Measurements from ENCODE around the gene NRIP1. TPM values are rescaled to one million over a fixed set of nuclear protein-coding genes. Genes with fewer than 3 reads are reported as not detected.

NRIP1 gene
- polyA plus RNA-seq, 3 donors = 59.9 to 71.6 (median 67.4) TPM

DNA sequence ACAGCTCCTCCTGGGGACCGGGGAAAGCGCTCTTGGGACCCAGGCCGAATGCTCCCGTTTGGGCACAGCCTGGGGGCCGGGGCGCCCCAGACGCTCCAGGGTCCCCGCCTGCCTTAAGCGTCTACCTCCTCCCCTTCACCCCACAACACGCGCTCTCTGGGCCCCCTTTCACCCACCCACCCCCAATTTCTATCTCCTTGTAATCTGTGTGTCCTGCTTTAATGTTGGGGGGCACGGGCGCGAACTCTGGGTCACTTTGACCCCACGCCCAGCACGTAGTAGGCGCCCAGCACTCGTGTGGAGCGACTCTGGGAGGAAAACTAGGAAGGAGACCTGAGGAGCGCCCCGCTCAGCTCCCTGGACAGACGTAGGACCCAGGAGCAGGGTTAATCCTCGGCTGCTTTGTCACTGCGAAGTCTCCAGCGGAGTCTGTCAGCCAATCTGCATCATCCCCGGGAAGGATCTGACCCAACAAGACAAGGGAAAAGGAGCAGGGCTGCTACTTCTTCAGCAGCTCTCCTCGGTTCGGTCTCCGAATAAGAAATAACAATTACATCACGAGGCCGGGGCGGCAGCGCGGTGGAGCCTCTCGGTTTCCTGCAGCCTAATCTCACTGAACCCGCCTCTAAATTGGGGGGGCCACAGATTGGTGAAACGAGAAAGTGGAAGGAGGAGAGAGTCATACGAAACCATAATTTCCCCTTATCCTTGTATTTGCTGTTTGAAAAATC lies 757 bp upstream of the NRIP1 start:
- DNase-seq (ENCODE audit: low read depth in 3 of 3, low spot score in 2 of 3) = peak in 1 of 3 donors; percentile 70

DNA sequence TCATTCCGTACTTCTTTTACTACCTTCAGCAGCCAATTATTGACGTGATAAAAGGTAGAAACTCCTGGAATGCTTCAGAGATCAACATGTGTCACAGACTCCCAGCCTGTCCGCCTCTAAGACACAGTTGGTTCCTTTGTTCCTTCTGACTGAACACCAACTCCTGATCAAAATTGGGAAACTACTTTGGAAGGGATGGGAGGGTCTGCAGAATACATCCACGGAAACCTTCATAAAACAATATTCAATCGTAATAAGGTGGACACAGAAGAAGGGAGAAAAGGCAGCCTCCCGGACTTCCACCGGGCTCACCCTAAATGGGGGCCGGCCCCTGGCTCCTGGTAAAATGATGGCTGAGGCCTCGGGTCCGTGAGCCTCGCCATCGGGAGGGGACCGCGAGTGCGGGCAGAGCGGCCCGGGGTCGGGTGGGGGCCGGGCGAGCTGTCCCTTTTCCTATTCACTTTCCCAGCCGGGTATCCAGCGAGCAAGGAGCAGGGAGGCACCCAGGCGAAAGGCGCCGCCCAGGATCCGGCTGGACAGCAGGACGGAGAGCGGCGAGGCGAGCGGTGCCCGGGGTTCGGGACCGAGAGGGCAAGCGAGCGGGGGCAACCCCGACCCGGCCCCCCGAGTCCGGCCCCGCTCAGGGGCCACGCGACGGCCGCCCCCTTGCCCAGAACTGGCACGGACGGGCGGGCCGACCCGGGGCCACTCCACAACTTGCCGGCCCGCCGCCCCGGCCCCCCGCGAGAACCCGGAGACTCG lies 805 bp downstream of the NRIP1 start:
- DNase-seq (ENCODE audit: low read depth in 3 of 3, low spot score in 2 of 3) = peak in 1 of 3 donors; percentile 50

DNA sequence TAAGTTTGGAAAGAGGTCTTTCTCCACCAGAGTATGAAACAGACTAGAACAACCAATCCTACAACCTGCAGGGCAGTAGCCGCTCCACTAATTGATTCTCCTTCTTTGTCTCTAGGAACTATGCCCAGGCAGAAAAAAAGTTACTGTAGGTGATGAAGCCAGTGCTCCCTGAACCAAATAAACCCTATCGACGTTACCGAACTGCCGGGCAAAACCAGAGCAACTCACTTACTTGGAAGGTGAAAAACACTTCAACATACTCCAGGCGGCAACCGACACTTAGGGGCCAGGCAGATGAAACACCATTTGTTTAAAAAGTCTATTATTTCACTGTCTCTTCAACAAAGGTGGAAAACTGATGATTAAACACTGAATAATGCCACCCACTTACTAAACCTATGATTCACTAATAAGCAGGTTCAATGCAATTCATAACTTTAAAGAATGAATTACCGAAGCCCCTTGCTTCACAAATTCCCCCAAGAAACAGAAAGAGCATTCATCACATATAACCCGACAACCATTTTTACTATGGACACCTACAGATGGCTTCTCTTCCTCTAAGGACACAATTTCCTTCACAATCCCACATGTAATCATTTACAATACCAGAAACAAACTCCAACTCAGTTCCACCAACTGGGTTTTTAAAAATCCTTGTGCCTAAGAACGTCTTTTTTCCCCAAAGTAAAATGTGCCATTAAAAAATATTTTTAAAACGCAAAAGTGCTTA lies 1.6 kb downstream of the NRIP1 start:
- DNase-seq (ENCODE audit: low read depth in 3 of 3, low spot score in 2 of 3) = no peak

- DNase-seq (ENCODE audit: low read depth in 3 of 3, low spot score in 2 of 3) = no peak
Measured at GRCh38 chr21:15062606-15062965, 2.2 kb downstream of the NRIP1 start.

DNA sequence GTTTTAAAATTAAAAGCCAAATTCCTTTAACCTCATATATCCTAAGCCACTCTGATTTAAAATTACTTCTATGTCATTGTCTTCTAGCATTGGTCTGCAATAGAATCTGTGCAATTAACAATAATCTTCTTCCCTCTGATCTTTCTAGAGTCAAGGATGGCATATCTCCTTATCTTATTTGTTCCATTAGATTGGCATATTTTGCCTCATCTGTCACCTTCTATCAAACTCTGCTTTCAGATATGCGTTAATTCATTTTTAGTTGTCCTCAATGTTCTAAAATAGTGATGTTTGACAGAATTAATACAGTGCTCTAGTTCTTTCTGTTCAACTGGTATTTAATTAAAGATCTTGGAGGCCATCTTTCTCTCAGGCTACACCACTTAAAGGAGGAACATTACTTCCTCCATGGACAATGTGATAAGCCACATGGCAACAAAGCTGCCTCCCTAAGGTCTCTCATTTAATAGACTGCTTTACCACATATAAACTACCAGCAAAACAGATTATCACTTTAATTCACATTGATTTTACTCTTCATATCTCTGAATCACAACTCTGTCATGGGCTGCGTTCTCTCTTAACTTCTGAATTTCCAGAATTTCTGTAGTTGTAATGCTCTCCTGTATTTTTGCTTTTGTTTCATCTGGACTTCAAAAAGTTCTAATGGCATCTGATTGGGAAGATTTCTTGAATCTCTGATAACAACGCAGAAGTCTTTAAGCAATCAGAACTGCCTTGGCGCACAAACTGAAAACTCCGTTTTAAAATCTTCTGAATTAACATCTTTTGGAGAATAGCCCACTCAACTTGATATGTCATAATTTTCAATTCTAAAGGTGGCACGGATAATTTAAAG lies 2.8 kb downstream of the NRIP1 start:
- no peak for DNase-seq (ENCODE audit: low read depth in 3 of 3, low spot score in 2 of 3)

GRCh38 chr21:15061279-15061678 lies 3.5 kb downstream of the NRIP1 start:
- no peak for DNase-seq (ENCODE audit: low read depth in 3 of 3, low spot score in 2 of 3)

GRCh38 chr21:15060543-15061175 lies 4.1 kb downstream of the NRIP1 start:
- no peak for DNase-seq (ENCODE audit: low read depth in 3 of 3, low spot score in 2 of 3)

GRCh38 chr21:15059397-15059796 lies 5.4 kb downstream of the NRIP1 start:
- no peak for DNase-seq (ENCODE audit: low read depth in 3 of 3, low spot score in 2 of 3)

DNA sequence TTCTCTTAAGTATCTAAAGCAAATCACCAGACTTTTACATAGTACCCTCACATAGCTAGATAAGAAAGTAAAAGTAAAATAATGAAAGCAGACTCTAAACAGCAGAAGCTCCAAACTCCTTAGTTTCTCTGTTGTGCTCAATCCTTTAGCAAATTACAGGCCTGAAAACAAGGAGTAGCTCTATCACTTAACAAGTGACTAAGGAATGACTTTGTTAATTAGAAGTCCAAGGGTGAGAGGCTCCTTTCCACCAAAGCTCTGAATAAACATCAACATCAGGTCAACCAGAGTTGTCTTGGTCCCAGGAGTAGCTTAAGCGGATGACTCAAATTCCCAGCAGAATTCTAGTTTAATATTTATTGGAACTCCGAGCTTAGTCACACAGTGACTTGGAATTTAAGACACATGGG lies 5.9 kb downstream of the NRIP1 start:
- DNase-seq (ENCODE audit: low read depth in 3 of 3, low spot score in 2 of 3) = no peak

- no peak for DNase-seq (ENCODE audit: low read depth in 3 of 3, low spot score in 2 of 3)
Measured at GRCh38 chr21:15057285-15057684, 7.5 kb downstream of the NRIP1 start.

DNA sequence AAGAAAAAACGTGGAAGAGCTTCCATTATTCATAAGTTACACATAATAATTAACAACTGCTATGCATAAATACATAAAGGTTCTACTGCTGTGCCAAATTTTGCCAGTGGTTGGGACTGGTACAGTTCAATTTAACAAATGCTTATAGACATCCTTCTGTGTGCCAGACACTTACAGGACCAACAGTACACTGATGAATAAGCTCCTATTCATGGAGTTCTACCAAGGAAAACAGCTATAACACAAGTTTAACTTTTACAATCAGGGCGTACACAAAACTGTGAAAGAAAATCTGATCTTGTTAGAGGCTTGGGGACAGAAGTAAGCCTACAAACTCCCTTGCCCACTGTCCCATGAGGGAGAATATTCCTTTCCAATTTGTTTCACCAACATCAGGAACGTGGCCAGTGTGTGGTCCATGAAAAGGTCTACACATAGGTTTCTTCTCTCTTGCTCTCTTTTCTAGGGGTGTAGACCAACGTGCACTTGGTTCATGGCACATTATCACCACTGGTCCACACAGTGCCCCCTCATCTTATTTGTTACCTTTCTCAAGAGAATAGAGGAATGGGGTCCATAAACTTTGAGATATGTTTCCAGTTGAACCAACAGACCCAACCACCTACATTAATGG lies 10.1 kb downstream of the NRIP1 start:
- no peak for DNase-seq (ENCODE audit: low read depth in 3 of 3, low spot score in 2 of 3)

GRCh38 chr21:15054089-15054488 lies 10.7 kb downstream of the NRIP1 start:
- no peak for DNase-seq (ENCODE audit: low read depth in 3 of 3, low spot score in 2 of 3)

GRCh38 chr21:15053500-15053899 lies 11.3 kb downstream of the NRIP1 start:
- no peak for DNase-seq (ENCODE audit: low read depth in 3 of 3, low spot score in 2 of 3)

- no peak for DNase-seq (ENCODE audit: low read depth in 3 of 3, low spot score in 2 of 3)
Measured at GRCh38 chr21:15052459-15052763, 12.4 kb downstream of the NRIP1 start.

GRCh38 chr21:15051644-15052458 lies 12.9 kb downstream of the NRIP1 start:
- no peak for DNase-seq (ENCODE audit: low read depth in 3 of 3, low spot score in 2 of 3)

GRCh38 chr21:15050568-15051377 lies 14.0 kb downstream of the NRIP1 start:
- DNase-seq (ENCODE audit: low read depth in 3 of 3, low spot score in 2 of 3) = no peak

GRCh38 chr21:15045017-15045416 lies 19.8 kb downstream of the NRIP1 start:
- DNase-seq (ENCODE audit: low read depth in 3 of 3, low spot score in 2 of 3) = no peak

DNA sequence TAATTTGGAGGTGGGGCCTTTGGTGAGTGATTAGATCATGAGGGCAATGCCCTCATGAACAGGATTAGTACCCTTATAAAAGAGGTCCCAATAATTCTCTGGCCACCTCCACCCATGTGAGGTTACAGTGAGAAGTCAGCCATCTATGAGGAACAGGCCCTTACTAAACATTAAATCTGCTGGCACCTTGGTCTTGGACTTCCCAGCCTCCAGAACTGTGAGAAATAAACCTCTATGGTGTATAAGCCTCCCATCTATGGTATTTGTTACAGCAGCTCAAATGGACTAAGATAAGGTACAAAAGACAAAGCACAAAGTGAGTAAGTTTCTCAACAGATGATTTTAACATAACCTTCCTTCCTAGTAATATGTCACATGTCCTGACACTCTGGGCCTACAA lies 22.3 kb downstream of the NRIP1 start:
- DNase-seq (ENCODE audit: low read depth in 3 of 3, low spot score in 2 of 3) = no peak
